ENCODE measurements around the gene HM13. TPM values are rescaled to one million over a fixed set of nuclear protein-coding genes. Genes with fewer than 3 reads are reported as not detected.

The HM13 gene
- total and polyA plus RNA-seq, 9 of the 15 experiments (the other 6 are each of a cell fraction or from before 2014, with no cell fraction given): 7.7 to 136 (median 74.5) TPM

DNA sequence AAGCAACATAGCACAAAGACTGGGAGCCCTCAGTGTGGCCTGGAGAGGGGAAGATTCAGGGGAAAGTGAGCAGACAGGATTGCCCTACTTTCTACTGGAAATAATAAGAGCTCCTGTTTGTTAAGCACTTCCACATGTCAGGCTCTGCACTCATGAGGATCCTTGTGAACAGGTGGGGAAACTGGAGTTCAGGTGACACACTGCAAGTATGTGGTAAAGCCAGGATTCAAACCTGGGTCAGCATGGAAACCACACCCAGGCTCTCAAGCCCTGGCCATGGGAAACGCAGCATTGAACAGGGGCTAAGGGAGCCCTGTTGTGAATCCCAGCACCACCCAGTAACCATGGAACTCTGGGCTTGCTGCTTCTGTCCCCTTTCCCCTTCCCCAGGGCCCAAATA, 48.0 kb downstream of the HM13 start:
- Histone ChIP-seq H3K36me3 (ENCODE audit: control insufficient read depth, insufficient read depth, low read length) (peaks cover 82% of the 10 kb centered on the region), H3K4me3 (no peak overlapping the region), H3K27ac (ENCODE audit: extremely low read depth, low read depth, low read length) (no peak overlapping the region), H3K9me3 (replicated peaks; ENCODE audit: control insufficient read depth, insufficient read depth, low read depth, low read length) (no peaks in the 10 kb centered on the region), H3K9ac (ENCODE audit: insufficient read depth in 1 of 2, low read depth in 2 of 2, low read length in 2 of 2) (no peak overlapping the region), H2AFZ (ENCODE audit: low read depth, low read length) (no peak overlapping the region), H3K4me2 (ENCODE audit: insufficient read depth, low read length) (no peak overlapping the region), H4K20me1 (replicated peaks; ENCODE audit: control insufficient read depth, insufficient read depth, low read length) (0 out of 2 replicates have a peak, but pooled peaks cover 5% of the 10 kb centered on the region), H3K79me2 (ENCODE audit: control insufficient read depth, insufficient read depth, low read length) (no peaks in the 10 kb centered on the region; the same call in 2 of the 3 replicates), H3K27me3 (ENCODE audit: control insufficient read depth in 2 of 2, insufficient read depth in 2 of 2, low read length in 2 of 2) (no peaks in the 10 kb centered on the region), H3K9me1 (ENCODE audit: control insufficient read depth, insufficient read depth, low read length) (peaks cover 3% of the 10 kb centered on the region), H3K4me1 (replicated peaks in 1 of 2; ENCODE audit: control insufficient read depth in 2 of 2, insufficient read depth in 2 of 2, low read length in 2 of 2) (peaks cover 21 to 27% of the 10 kb centered on the region in 2 experiments; a peak in 4 of 5 replicates)
- WGBS (ENCODE audit: insufficient coverage, low coverage, missing lambda C conversion rate): 47% methylated on average over 1 of the region's 1 CpG
- in situ Hi-C loops (cut with MboI): loop anchor here (5.0 kb wide), 1 partner anchor 50 kb away; no protein-coding TSS in a partner anchor
- intact Hi-C loops (cut with micrococcal nuclease): loop anchor here (5.0 kb wide), 2 partner anchors 100 to 275 kb away; no protein-coding TSS in a partner anchor
- no TSS peak for BruUV-seq (replicated peaks)
- DNase-seq (ENCODE audit: extremely low read depth in 1 of 4, low spot score in 3 of 4): no peak
- no peak for FAIRE-seq
- ATAC-seq: no peak
- POLR2A ChIA-PET: interaction anchor here (0.7 to 4.1 kb wide), 9 partner anchors 9 to 100 kb away, joined by 3 to 29 read pairs (median 7); partner anchors contain the start of gene ID1
- TF ChIP-seq ZNF830 (CRISPR knock-in tag; IDR thresholded peaks at IDR 0.05): no peak
- no peak for TF ChIP-seq ZSCAN32 (CRISPR knock-in tag; IDR thresholded peaks at IDR 0.05)
- TF ChIP-seq SRSF9 (IDR thresholded peaks at IDR 0.05; ENCODE audit: borderline replicate concordance, low read depth, low read length): no peak
- TF ChIP-seq HMGN3 (IDR thresholded peaks at IDR 0.05; ENCODE audit: borderline replicate concordance, extremely low read depth, insufficient read length, low read depth, low read length): no peak
- TF ChIP-seq, protein P1, sequence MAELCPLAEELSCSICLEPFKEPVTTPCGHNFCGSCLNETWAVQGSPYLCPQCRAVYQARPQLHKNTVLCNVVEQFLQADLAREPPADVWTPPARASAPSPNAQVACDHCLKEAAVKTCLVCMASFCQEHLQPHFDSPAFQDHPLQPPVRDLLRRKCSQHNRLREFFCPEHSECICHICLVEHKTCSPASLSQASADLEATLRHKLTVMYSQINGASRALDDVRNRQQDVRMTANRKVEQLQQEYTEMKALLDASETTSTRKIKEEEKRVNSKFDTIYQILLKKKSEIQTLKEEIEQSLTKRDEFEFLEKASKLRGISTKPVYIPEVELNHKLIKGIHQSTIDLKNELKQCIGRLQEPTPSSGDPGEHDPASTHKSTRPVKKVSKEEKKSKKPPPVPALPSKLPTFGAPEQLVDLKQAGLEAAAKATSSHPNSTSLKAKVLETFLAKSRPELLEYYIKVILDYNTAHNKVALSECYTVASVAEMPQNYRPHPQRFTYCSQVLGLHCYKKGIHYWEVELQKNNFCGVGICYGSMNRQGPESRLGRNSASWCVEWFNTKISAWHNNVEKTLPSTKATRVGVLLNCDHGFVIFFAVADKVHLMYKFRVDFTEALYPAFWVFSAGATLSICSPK (IDR thresholded peaks at IDR 0.05; ENCODE audit: borderline replicate concordance): no peak
- TF ChIP-seq, protein P2, sequence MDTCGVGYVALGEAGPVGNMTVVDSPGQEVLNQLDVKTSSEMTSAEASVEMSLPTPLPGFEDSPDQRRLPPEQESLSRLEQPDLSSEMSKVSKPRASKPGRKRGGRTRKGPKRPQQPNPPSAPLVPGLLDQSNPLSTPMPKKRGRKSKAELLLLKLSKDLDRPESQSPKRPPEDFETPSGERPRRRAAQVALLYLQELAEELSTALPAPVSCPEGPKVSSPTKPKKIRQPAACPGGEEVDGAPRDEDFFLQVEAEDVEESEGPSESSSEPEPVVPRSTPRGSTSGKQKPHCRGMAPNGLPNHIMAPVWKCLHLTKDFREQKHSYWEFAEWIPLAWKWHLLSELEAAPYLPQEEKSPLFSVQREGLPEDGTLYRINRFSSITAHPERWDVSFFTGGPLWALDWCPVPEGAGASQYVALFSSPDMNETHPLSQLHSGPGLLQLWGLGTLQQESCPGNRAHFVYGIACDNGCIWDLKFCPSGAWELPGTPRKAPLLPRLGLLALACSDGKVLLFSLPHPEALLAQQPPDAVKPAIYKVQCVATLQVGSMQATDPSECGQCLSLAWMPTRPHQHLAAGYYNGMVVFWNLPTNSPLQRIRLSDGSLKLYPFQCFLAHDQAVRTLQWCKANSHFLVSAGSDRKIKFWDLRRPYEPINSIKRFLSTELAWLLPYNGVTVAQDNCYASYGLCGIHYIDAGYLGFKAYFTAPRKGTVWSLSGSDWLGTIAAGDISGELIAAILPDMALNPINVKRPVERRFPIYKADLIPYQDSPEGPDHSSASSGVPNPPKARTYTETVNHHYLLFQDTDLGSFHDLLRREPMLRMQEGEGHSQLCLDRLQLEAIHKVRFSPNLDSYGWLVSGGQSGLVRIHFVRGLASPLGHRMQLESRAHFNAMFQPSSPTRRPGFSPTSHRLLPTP (IDR thresholded peaks at IDR 0.05; ENCODE audit: borderline replicate concordance, extremely low read depth, insufficient read length): no peak
- no peak for TF ChIP-seq XRCC3 (IDR thresholded peaks at IDR 0.05)
- no peak for TF ChIP-seq ZZZ3 (IDR thresholded peaks at IDR 0.05)
- TF ChIP-seq NFE2 (IDR thresholded peaks at IDR 0.05; ENCODE audit: low read depth): no peak
- TF ChIP-seq ZNF780A (CRISPR knock-in tag; IDR thresholded peaks at IDR 0.05): no peak
- TF ChIP-seq FOSL1 (tag; conservative IDR thresholded peaks at IDR 0.05): no peak
- CTCF ChIA-PET (ENCODE audit: low intra/inter-chr PET ratio): interaction anchor here (0.6 to 12.8 kb wide), 2 partner anchors 40 to 50 kb away, joined by 3 to 304 read pairs; no protein-coding TSS in a partner anchor
